C4-2B (cell line): ENCODE results near the gene HPD.
"Not testable (repeated sequence)": the region's sequence is repeated elsewhere in the genome, so short reads cannot be mapped to it uniquely, and the experiment has no call there.

Source experiments
- H3K27ac ChIP-seq: fragments of 450-650 bp; 2 replicates; pipeline ENCODE4 v1.5.1; 2017
- CTCF ChIP-seq: fragments of 450-650 bp; conservative IDR thresholded peaks from 2 replicates; pipeline ENCODE4 v1.5.1; 2017; ENCODE audit warnings: mild to moderate bottlenecking
- ZFX ChIP-seq: fragments of 450-650 bp; IDR thresholded peaks from 2 replicates; pipeline ENCODE4 v1.6.1; 2017

The HPD gene

DNA sequence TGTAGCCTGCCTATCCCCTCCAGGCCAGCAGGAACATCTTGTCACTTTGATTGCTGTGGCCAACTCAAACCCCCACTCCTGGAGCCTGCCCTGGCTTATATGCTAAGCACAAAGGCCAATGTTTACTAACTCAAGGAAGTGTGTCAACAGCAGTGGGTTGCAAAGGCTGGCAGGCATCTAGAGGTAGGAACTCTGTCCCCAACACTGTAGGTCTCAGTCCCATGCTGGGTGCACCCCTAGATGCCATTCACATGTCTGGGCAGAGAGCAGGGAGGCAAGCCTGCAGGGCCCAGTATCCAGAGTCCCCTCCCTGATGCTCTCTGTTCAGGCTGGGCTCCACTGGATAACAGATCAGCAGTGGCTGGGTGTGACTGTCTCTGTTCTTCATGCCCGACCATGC is 1.6 kb upstream of the HPD start:
- peak overlapping the region; percentile 24 for H3K27ac ChIP-seq
- TF ChIP-seq CTCF (no peak), ZFX (no peak)

DNA sequence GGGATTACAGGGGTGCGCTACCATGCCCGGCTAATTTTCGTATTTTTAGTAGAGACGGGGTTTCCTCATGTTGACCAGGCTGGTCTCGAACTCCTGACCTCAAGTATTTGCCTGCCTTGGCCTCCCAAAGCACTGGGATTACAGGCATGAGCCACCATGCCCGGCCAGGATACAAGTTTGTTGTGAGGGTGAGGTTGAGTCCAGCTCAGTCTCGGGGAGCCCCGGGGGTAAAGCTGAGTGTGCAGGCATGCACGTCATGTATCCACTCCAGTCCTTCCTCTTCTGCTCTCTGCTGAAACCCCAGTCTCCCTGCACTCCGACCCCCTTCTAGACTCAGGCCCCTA is 369 bp downstream of the HPD start:
- no peak overlapping the region for H3K27ac ChIP-seq
- TF ChIP-seq ZFX, result no peak
- no peak for TF ChIP-seq CTCF

DNA sequence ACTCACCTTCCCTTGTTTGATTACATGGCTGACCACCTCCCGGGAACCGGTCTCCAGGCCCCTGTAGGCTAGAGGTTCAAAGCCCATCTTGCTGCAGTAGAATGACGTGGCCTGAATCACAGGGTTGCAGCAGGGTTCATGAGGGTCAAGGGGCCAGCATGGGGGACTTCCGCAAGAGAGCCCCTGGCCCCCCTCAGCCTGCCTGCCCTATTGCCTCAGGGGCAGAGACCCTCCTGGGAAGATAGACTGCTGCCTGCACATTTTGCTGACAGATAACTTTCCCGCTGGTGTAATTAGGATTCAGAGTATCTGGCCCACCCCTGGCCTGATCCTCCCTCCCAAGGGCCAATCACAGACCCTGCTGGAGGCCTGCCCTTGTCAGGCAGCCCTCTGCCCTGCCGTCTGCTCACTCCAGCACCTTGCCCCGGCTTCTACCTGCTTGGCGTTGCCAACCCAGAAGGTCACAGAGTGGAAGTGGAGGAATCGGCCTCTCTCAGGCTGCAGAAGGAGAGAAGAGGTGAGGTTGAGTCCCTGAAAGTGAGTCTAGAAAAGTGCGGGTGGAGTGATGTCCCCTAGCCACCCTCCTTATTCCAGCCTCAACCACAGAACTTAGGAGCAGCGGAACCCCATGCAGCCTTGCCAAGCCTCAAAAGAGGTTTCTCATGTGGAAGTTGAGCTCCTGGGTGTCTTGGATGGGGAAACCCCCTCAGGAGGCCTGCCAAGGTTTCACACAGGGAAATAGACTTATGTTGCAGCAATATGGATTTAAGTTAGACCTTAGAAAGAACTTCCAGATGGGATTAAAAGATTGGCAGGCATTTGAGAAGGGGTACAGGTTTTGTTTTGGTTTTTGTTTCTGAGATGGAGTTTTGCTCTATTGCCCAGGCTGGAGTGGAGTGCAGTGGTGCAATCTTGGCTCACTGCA is 1.1 kb downstream of the HPD start:
- no peak overlapping the region for H3K27ac ChIP-seq
- no peak for TF ChIP-seq ZFX

- not testable (repeated sequence) for H3K27ac ChIP-seq
These were observed 6.3 kb downstream of the HPD start for GRCh38 chr12:121852392-121852791.

- no peak for TF ChIP-seq CTCF
- no peak for TF ChIP-seq ZFX
- no peak overlapping the region for H3K27ac ChIP-seq
These were observed 9.0 kb downstream of the HPD start for GRCh38 chr12:121849665-121850064.

- H3K27ac ChIP-seq, result no peak overlapping the region
- TF ChIP-seq ZFX, result no peak
- no peak for TF ChIP-seq CTCF
These were observed 9.4 kb downstream of the HPD start for GRCh38 chr12:121849211-121849610.

GRCh38 chr12:121845701-121846100 is 13.0 kb downstream of the HPD start:
- H3K27ac ChIP-seq, result no peak overlapping the region
- TF ChIP-seq ZFX (no peak), CTCF (no peak)

DNA sequence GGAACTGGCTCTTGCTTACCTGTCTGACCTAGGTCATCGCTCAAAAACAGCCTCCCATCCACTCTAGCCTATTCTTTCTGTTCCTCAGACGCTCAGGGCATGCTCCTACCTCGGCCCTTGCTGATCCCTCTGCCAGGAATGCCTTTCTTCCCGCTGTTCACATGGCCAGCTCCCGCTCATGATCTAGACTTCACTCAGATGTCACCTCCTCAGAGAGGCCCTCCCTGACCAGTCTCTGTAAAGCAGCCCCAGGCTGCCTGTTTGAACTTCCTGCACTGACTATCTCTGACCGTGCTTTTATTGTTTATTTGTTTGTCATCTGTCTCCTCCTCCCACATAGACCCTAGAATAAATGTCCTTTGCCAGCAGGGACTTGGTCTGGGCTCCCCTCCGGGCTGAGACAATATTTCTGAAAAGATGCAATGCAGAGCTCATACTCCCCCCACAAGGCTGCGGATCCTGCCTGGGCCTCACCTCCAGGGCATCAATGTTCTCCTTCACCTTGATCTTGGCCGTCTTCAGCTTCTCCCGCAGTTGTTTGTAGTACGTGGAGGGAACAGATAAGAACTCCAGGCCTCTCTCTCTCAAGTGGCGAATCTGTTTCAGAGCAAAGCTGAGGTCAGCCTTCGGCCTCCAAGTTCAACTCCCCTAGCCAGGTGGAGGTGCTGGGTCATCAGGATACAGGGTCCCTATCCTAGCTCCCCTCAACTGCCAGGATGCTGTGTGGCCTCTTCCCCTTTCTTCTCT is 15.2 kb downstream of the HPD start:
- TF ChIP-seq ZFX (no peak), CTCF (no peak)
- peak overlapping the region; percentile 18 for H3K27ac ChIP-seq
